Measurements from ENCODE around the gene DPP8. TPM values are rescaled to one million over a fixed set of nuclear protein-coding genes. Genes with fewer than 3 reads are reported as not detected.

The DPP8 gene
- total and polyA plus RNA-seq, 2 donors (not counting 1 experiment from before 2014, with no cell fraction given), result 29.9 to 45.4 TPM

- Histone ChIP-seq H3K9me3 (ENCODE audit: control insufficient read depth, insufficient read depth, low read depth, low read length) (no peaks in the 10 kb centered on the region), H3K27ac (ENCODE audit: insufficient read depth, low read length) (no peak overlapping the region), H3K36me3 (ENCODE audit: control insufficient read depth, insufficient read depth, low read length) (no peaks in the 10 kb centered on the region), H4K20me1 (ENCODE audit: control insufficient read depth, extremely low read depth, insufficient read depth, low read length) (no peaks in the 10 kb centered on the region), H3K27me3 (ENCODE audit: control insufficient read depth, insufficient read depth, low read length) (no peaks in the 10 kb centered on the region), H2AFZ (ENCODE audit: low read length) (no peak overlapping the region), H3K4me3 (replicated peaks in 1 of 4; ENCODE audit: control extremely low read depth in 1 of 4, insufficient read depth in 1 of 4, low read depth in 3 of 4, low read length in 4 of 4) (no peak overlapping the region), H3K4me1 (ENCODE audit: control insufficient read depth, extremely low read depth, insufficient read depth, low read length) (peaks cover 11% of the 10 kb centered on the region), H3K79me2 (ENCODE audit: control insufficient read depth, insufficient read depth, low read length) (no peaks in the 10 kb centered on the region), H3K9ac (ENCODE audit: insufficient read depth, low read length) (no peak overlapping the region), H3K4me2 (ENCODE audit: extremely low read depth, insufficient read depth, low read length) (no peak overlapping the region)
- TF ChIP-seq CTCF (conservative IDR thresholded peaks at IDR 0.05 in 1 of 2, IDR thresholded peaks at IDR 0.05 in 1 of 2; ENCODE audit: low read depth in 1 of 2, low read length in 2 of 2), result no peak
- TF ChIP-seq EZH2 (IDR thresholded peaks at IDR 0.05; ENCODE audit: low read length, missing control alignments), result no peak
- DNase-seq (ENCODE audit: low read depth in 2 of 2), result no peak
These were observed 113.2 kb downstream of the DPP8 start for GRCh38 chr15:65404186-65404872.

GRCh38 chr15:65402961-65403360 is 114.5 kb downstream of the DPP8 start:
- Histone ChIP-seq H3K9me3 (ENCODE audit: control insufficient read depth, insufficient read depth, low read depth, low read length) (no peaks in the 10 kb centered on the region), H4K20me1 (ENCODE audit: control insufficient read depth, extremely low read depth, insufficient read depth, low read length) (no peaks in the 10 kb centered on the region), H3K4me1 (ENCODE audit: control insufficient read depth, extremely low read depth, insufficient read depth, low read length) (peaks cover 3% of the 10 kb centered on the region), H3K36me3 (ENCODE audit: control insufficient read depth, insufficient read depth, low read length) (no peaks in the 10 kb centered on the region), H3K4me3 (replicated peaks in 1 of 4; ENCODE audit: control extremely low read depth in 1 of 4, insufficient read depth in 1 of 4, low read depth in 3 of 4, low read length in 4 of 4) (no peak overlapping the region), H2AFZ (ENCODE audit: low read length) (no peak overlapping the region), H3K27me3 (ENCODE audit: control insufficient read depth, insufficient read depth, low read length) (no peaks in the 10 kb centered on the region), H3K27ac (ENCODE audit: insufficient read depth, low read length) (no peak overlapping the region), H3K9ac (ENCODE audit: insufficient read depth, low read length) (no peak overlapping the region), H3K4me2 (ENCODE audit: extremely low read depth, insufficient read depth, low read length) (no peak overlapping the region), H3K79me2 (ENCODE audit: control insufficient read depth, insufficient read depth, low read length) (no peaks in the 10 kb centered on the region)
- TF ChIP-seq EZH2 (IDR thresholded peaks at IDR 0.05; ENCODE audit: low read length, missing control alignments) (no peak), CTCF (conservative IDR thresholded peaks at IDR 0.05 in 1 of 2, IDR thresholded peaks at IDR 0.05 in 1 of 2; ENCODE audit: low read depth in 1 of 2, low read length in 2 of 2) (no peak)
- no peak for DNase-seq (ENCODE audit: low read depth in 2 of 2)

- Histone ChIP-seq H3K36me3 (ENCODE audit: control insufficient read depth, insufficient read depth, low read length) (no peaks in the 10 kb centered on the region), H3K27ac (ENCODE audit: insufficient read depth, low read length) (no peak overlapping the region), H3K4me2 (ENCODE audit: extremely low read depth, insufficient read depth, low read length) (no peak overlapping the region), H3K9me3 (ENCODE audit: control insufficient read depth, insufficient read depth, low read depth, low read length) (no peaks in the 10 kb centered on the region), H3K79me2 (ENCODE audit: control insufficient read depth, insufficient read depth, low read length) (no peaks in the 10 kb centered on the region), H3K9ac (ENCODE audit: insufficient read depth, low read length) (no peak overlapping the region), H3K4me3 (replicated peaks in 1 of 4; ENCODE audit: control extremely low read depth in 1 of 4, insufficient read depth in 1 of 4, low read depth in 3 of 4, low read length in 4 of 4) (no peak overlapping the region), H2AFZ (ENCODE audit: low read length) (no peak overlapping the region), H3K27me3 (ENCODE audit: control insufficient read depth, insufficient read depth, low read length) (peaks cover 4% of the 10 kb centered on the region), H3K4me1 (ENCODE audit: control insufficient read depth, extremely low read depth, insufficient read depth, low read length) (peaks cover 3% of the 10 kb centered on the region), H4K20me1 (ENCODE audit: control insufficient read depth, extremely low read depth, insufficient read depth, low read length) (no peaks in the 10 kb centered on the region)
- DNase-seq (ENCODE audit: low read depth in 2 of 2), result no peak
- TF ChIP-seq EZH2 (IDR thresholded peaks at IDR 0.05; ENCODE audit: low read length, missing control alignments), result no peak
- TF ChIP-seq CTCF (conservative IDR thresholded peaks at IDR 0.05 in 1 of 2, IDR thresholded peaks at IDR 0.05 in 1 of 2; ENCODE audit: low read depth in 1 of 2, low read length in 2 of 2), result no peak
These were observed 115.8 kb downstream of the DPP8 start for GRCh38 chr15:65401611-65402240.
